Osteocyte (in vitro differentiated cells): ENCODE results near the gene AKTIP. TPM values are rescaled to one million over a fixed set of nuclear protein-coding genes. Genes with fewer than 3 reads are reported as not detected.

Experiments
- DNase-seq: peaks from one replicate; pipeline ENCODE4 v3.0.0; 2021; ENCODE audit warnings: mixed read lengths; ENCODE audit not compliant: unreplicated experiment; ENCODE audit errors: extremely low spot score
- H3K27ac Mint-ChIP-seq: one replicate; pipeline ENCODE4 v1.8.0; 2021; ENCODE audit warnings: mild to moderate bottlenecking, mixed read lengths; ENCODE audit not compliant: unreplicated experiment
- H3K27me3 Mint-ChIP-seq: one replicate; pipeline ENCODE4 v1.8.0; 2021; ENCODE audit warnings: mixed read lengths; ENCODE audit not compliant: unreplicated experiment
- H3K36me3 Mint-ChIP-seq: one replicate; pipeline ENCODE4 v1.8.0; 2021; ENCODE audit warnings: mixed read lengths; ENCODE audit not compliant: unreplicated experiment
- H3K4me1 Mint-ChIP-seq: one replicate; pipeline ENCODE4 v1.8.0; 2021; ENCODE audit warnings: mixed read lengths; ENCODE audit not compliant: unreplicated experiment
- H3K4me3 Mint-ChIP-seq: one replicate; pipeline ENCODE4 v1.8.0; 2021; ENCODE audit warnings: mild to moderate bottlenecking, moderate library complexity, mixed read lengths; ENCODE audit not compliant: unreplicated experiment
- H3K9me3 Mint-ChIP-seq: one replicate; pipeline ENCODE4 v1.8.0; 2021; ENCODE audit warnings: mixed read lengths; ENCODE audit not compliant: unreplicated experiment
- total RNA-seq: library from RNA; stranded (reverse); gene quantifications from 2 replicates; pipeline ENCODE4 v1.2.1, GENCODE V29; 2021
- TF ChIP-seq, protein P1 (sequence below): fragments of 200-600 bp; sonication (generic); IDR thresholded peaks from 2 replicates; pipeline ENCODE4 v1.5.0; 2021; ENCODE audit warnings: antibody characterized with exemption, mild to moderate bottlenecking, moderate library complexity

Gene AKTIP
- total RNA-seq, 1 donor from 2014 or later, result 27.3 TPM

DNA sequence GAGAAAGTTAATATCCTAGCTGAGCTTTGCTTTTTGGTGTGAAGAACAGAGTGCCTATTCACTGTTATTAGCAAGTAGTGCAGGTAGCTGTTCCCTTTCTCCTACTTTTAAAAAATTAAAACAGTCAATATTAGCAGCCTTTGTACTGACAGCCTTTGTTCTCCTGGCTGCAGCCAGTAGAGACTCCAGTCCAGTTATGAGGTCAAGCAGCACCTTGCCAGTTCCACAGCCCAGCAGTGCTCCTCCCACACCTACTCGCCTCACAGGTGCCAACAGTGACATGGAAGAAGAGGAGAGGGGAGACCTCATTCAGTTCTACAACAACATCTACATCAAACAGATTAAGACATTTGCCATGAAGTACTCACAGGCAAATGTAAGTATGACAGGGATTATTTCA is 22.6 kb downstream of the AKTIP start:
- H3K4me1 Mint-ChIP-seq, result no peaks in the 10 kb centered on the region
- no peak overlapping the region for H3K4me3 Mint-ChIP-seq
- no peak for DNase-seq
- H3K9me3 Mint-ChIP-seq, result peaks cover 4% of the 10 kb centered on the region
- H3K27me3 Mint-ChIP-seq, result no peaks in the 10 kb centered on the region
- H3K36me3 Mint-ChIP-seq, result peaks cover 64% of the 10 kb centered on the region
- no peak overlapping the region for H3K27ac Mint-ChIP-seq
- TF ChIP-seq, protein P1, sequence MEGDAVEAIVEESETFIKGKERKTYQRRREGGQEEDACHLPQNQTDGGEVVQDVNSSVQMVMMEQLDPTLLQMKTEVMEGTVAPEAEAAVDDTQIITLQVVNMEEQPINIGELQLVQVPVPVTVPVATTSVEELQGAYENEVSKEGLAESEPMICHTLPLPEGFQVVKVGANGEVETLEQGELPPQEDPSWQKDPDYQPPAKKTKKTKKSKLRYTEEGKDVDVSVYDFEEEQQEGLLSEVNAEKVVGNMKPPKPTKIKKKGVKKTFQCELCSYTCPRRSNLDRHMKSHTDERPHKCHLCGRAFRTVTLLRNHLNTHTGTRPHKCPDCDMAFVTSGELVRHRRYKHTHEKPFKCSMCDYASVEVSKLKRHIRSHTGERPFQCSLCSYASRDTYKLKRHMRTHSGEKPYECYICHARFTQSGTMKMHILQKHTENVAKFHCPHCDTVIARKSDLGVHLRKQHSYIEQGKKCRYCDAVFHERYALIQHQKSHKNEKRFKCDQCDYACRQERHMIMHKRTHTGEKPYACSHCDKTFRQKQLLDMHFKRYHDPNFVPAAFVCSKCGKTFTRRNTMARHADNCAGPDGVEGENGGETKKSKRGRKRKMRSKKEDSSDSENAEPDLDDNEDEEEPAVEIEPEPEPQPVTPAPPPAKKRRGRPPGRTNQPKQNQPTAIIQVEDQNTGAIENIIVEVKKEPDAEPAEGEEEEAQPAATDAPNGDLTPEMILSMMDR, result no peak

DNA sequence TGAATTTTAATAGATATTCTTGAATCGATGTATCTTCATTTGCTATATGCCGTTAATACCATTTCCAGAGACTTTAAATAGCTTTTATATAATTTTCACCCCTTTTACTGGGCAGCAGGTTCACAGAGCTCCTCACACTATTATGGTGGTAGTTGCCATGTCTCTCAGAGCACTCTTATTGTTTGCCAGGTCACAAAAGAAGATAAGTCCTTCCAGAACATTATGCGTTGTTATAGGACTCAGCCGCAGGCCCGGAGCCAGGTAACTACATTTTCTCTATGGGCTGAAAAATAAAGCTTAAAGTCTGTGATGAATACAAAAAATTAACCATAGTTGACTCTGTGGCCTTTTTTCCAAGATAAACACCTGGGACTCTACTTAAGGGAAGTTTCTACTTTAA is 24.0 kb downstream of the AKTIP start:
- H3K27me3 Mint-ChIP-seq, result no peaks in the 10 kb centered on the region
- no peak overlapping the region for H3K27ac Mint-ChIP-seq
- H3K4me1 Mint-ChIP-seq, result no peaks in the 10 kb centered on the region
- peaks cover 57% of the 10 kb centered on the region for H3K36me3 Mint-ChIP-seq
- H3K4me3 Mint-ChIP-seq, result no peak overlapping the region
- TF ChIP-seq, protein P1, result no peak
- DNase-seq, result no peak
- H3K9me3 Mint-ChIP-seq, result peaks cover 4% of the 10 kb centered on the region

DNA sequence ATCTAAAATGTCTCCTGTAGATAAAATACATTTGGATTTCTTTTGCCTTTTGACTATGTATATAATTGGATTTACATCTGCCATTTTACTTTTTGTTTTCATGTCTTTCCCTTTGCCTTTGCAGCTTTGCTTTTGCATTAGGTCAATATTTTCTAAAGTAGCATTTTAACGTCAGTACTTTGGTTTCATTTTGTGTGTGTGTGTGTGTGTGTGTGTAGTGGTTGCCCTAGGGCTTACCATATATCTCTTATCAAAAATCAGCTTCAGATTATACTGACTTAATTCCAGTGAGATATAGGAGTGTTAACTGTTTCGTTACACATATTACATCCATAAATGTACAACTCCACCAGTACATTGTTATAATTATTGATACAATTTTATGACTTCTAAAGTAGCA is 26.1 kb downstream of the AKTIP start:
- Mint-ChIP-seq H3K9me3 (peaks cover 14% of the 10 kb centered on the region), H3K27ac (no peak overlapping the region), H3K27me3 (no peaks in the 10 kb centered on the region), H3K4me1 (no peaks in the 10 kb centered on the region), H3K4me3 (no peak overlapping the region), H3K36me3 (peaks cover 61% of the 10 kb centered on the region)
- TF ChIP-seq, protein P1, result no peak
- DNase-seq, result no peak

DNA sequence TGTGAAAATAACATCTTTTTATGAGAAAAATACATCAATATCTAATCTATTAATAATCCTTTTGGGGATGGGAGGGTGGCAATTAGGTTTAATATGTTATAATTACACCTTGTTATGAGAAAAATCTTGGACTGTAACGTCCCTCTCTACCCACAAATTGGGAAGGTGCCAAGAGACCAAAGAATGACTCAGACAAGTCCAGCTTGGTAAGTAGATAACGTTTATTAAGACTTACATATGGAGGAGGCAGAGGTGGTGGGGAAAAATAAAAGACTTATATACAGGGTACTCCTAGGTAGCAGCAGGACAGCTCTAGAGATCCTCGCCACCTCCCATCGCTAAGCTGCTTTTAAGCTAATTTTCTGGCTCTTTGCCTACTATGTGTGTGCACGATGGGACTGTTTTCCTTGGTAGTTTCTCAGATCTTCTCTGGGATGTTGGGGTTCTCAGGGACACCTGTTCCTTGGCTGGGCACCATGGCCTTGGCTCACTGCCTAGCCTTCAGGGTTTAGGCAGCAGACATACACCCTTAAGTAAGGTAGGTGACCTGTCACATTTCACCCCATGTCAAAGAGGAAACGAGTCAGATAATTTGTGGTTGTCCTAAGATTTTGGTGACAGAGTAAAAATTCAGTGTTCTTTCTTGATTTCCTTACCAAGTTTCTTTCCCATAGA is 37.3 kb downstream of the AKTIP start:
- H3K27me3 Mint-ChIP-seq, result no peaks in the 10 kb centered on the region
- TF ChIP-seq, protein P1, result no peak
- peaks cover 35% of the 10 kb centered on the region for H3K36me3 Mint-ChIP-seq
- no peak overlapping the region for H3K4me3 Mint-ChIP-seq
- H3K4me1 Mint-ChIP-seq, result peaks cover 4% of the 10 kb centered on the region
- H3K27ac Mint-ChIP-seq, result no peak overlapping the region
- DNase-seq, result no peak
- H3K9me3 Mint-ChIP-seq, result no peaks in the 10 kb centered on the region

DNA sequence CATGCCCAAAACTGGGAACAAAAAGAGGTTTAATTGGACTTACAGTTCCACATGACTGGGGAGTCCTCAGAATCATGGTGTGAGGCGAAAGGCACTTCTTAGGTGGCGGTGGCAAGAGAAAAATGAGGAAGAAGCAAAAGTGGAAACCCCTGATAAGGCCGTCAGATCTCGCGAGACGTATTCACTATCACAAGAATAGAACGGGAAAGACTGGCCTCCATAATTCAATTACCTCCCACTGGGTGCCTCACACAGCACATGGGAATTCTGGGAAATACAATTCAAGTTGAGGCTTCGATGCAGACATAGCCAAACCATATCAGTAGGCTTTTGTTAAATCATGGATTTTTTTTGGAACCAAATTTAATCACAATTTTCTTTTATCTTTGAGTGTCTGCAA is 44.4 kb downstream of the AKTIP start:
- no peak for DNase-seq
- H3K9me3 Mint-ChIP-seq, result no peaks in the 10 kb centered on the region
- H3K27me3 Mint-ChIP-seq, result no peaks in the 10 kb centered on the region
- H3K36me3 Mint-ChIP-seq, result peaks cover 58% of the 10 kb centered on the region
- TF ChIP-seq, protein P1, result no peak
- no peak overlapping the region for H3K27ac Mint-ChIP-seq
- no peak overlapping the region for H3K4me3 Mint-ChIP-seq
- H3K4me1 Mint-ChIP-seq, result no peaks in the 10 kb centered on the region
